ENCODE measurements around the gene MBTD1.
"Not testable (repeated sequence)": the region's sequence is repeated elsewhere in the genome, so short reads cannot be mapped to it uniquely, and the experiment has no call there.

MBTD1 gene

DNA sequence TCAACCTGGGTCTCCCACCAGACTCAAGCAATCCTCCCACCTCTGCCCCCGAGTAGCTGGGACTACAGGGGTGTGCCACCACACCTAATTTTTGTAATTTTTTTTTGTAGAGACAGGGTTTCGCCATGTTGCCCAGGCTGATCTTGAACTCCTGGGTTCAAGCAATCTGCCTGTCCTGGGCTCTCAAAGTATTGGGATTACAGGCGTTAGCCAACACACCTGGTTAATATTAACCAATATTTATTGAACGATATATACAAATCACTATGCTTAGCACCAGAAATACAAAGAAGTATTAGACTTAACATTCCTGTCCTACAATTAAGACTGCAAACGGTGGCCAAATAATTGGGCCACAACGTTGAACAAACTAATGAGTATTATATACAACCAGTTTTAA, 4.2 kb downstream of the MBTD1 start:
- DNase-seq (ENCODE audit: low read depth in 2 of 2) = no peak

DNA sequence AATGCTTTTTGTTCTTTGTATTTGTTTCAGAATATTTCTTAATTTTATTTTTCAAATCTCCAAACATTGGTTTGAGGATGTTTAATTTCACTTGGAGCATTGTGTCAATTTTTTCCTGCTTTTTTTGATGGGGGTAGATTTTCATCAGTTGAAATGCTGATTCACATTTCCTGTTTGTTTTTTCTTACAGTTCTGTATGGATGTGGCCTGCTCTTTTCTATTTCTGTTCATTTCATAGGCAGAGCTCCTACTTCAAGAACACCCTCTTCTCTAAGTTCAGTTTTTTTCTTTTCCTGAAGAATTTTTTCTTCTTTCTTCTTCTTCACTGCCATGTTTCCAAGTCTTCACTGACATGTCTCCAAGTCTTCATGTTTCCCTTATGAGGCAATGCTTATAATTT, 8.8 kb downstream of the MBTD1 start:
- no peak for DNase-seq (ENCODE audit: low read depth in 2 of 2)

DNA sequence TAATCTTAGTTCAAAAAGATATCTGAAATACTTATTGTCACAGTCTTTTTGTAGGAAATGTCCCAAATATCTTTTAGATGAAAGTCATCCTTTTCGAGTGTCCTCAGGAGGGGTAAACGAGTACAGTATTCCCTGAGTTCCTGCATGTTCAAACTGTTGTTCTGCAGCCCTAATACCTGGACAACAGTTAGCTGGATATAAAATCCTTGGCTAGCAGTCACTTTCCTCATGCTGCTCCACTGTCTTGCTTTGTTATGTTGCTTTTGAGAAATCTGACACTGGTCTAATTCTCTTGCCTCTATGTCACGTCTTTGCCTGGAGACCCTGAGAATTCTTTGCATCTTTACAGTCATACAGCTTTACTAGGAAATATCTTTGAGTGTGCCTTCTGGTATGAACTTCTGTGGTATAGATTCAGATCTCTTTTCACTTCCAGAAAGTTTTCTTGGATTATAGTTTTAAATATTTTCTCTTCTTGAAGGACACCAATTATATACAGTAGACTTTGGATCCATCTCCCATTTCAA, 9.5 kb downstream of the MBTD1 start:
- no peak for DNase-seq (ENCODE audit: low read depth in 2 of 2)

DNA sequence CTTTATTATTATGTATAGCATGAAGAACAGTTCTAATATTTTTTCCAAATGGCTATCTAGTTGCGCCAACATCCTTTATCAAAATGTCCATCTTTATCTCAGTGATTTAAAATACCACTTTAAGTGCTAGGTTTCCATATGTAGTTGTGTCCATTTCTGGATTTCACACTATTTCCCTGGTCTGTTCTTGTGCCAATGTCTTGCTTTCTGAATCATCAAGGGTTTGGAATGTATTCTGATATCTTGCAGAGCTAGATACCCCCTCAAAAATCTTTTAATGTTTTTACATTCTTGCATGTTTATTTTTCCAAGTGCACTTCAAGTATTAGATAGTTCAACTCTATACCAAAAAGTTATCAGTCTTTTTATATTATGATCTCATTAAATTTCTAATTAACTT, 14.3 kb downstream of the MBTD1 start:
- no peak for DNase-seq (ENCODE audit: low read depth in 2 of 2)

DNA sequence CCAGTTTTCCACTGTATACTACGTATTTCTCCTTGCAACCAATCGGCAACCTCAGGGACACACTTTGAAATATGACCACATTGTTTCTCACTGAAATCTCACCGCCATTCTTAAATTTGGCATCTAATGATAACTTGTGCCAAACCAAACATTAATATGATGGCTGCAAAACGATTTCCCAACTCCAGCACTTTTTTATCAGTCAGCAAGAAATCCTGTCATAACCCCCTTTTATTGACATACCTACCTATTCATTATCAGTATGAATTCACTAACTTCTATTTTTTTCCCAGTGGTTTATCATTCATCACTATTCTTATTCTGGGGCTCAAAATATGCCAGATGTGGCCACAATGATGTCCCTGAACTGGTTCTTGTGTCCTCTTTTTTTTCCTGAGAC, 15.8 kb downstream of the MBTD1 start:
- no peak for DNase-seq (ENCODE audit: low read depth in 2 of 2)

DNA sequence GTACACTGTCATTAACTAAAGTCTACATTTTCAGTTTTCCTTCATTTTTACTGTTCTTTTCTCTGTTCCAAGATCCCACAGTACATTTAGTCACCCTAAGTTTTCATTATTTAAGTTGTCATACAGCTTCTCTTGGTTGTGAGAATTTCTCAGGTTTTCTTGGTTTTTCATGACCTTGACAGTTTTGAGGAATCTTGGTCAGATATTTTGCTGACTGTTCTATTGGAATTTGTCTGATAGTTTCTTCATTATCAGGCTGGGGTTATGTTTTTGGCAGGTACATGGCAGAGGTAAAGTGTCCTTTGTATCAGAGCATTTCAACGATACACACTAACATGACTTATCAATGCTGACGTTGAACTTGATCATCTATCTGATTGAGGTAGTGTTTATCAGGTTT, 19.6 kb downstream of the MBTD1 start:
- no peak for DNase-seq (ENCODE audit: low read depth in 2 of 2)

DNA sequence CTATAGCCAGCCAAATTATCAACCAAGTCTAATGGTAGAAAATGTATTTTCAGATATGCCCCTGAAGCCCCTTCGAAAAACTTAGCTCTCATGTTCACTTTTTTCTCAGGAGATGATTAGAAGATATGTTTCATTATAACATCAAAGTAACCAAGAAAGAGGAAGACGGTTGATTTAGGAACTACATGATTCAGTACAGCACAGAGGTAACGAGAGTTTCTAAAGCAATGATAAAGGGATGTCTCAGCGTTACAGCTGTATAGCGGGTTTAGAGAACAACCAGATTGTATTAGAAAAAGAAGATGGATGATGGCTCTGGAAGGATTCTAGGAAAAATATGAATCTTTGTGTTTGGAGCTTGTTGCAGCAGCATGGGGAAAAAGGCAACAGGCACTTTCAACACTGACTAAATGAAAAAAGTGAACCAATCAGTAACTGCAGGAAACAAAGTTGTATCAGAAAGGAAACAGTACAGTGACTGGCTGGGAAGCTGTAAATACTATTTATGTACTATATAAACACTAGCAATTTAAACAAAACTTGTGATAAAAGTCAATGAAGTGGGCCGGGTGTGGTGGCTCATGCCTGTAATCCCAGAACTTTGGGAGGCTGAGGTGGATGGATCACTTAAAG, 21.5 kb downstream of the MBTD1 start:
- no peak for DNase-seq (ENCODE audit: low read depth in 2 of 2)

DNA sequence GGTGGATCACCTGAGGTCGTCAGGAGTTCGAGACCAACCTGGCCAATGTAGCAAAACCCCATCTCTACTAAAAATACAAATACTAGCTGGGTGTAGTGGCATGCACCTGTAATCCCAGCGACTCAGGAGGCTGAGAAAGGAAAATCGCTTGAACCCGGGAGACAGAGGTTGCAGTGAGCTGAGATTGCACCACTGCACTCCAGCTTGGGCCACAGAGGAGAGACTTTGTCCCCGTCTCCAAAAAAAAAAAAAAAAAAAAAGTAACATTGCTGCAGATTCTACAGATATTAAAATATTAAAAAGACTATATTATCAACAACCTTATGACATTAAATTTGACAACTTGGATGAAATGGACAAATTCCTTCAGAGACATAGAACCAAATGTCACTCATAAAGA, 25.7 kb downstream of the MBTD1 start:
- no peak for DNase-seq (ENCODE audit: low read depth in 2 of 2)

DNA sequence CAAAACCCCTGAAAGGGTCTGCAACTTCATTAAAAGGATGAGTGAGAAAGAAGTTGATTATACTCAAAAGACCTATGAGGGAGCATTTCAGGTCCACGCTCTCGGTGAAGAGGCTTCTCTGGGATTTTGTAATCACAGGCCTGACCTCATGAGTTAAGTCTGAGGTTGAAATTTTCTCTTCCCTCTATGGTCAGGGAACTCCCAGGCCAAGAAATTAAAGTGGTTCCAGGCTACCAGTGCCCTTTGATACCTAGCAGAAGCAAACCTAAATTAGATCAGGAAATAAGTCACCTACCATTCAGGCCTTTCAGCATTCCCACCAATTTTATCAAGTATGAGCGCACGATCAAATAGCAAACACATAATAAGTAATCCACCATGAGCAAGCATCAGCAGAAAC, 27.9 kb downstream of the MBTD1 start:
- no peak for DNase-seq (ENCODE audit: low read depth in 2 of 2)

DNA sequence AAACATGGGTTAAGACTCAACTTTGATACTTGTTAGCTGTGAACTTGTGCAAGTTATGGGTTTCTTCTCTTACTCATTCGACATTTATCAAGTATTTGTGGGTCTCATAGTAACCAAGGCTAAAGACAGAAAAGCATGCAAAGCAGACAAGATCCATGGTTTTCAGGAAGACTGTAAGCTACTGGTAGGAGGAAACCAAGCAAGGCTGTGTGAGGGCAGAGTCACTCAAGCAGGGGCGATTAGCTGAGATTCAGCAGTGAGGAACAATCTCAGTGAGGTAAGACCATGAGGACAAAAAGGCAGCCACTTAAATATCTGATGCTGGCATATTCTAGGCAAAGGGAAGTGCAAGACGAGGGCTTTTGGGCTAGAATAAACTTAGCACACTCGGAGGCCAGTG, 29.5 kb downstream of the MBTD1 start:
- no peak for DNase-seq (ENCODE audit: low read depth in 2 of 2)

DNA sequence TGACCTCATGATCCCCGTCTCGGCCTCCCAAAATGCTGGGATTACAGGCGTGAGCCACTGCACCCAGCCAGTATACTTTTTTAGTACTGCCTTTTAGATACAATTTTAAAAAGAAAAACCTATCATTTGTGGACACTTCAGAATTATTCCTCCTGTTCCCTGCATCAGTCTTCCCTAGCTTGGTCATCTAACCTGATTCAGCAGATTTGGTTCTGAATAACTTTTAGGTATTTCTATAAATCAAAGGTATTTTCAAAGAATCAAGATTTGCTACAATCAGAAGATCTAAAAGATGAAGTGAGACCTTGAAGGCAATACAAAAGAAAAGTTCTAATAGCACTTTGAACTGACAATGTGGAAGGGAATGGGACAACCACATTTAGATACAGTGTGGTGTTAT, 30.0 kb downstream of the MBTD1 start:
- no peak for DNase-seq (ENCODE audit: low read depth in 2 of 2)

DNA sequence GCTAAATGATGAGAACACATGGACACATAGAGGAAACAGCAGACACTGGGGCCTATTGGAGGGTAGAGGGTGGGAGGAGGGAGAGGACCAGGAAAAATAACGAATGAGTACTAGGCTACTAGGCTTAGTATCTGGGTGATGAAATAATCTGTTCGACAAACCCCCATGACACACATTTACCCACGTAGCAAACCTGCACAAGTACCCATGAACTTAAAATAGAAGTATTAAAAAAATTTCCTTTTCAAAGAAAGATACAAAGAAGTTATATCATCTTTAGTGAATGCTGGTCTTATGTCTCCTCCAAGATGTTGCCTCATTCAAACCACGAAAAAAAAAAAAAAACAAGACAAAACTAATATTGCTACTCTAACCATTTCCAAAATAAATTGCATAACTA, 31.7 kb downstream of the MBTD1 start:
- no peak for DNase-seq (ENCODE audit: low read depth in 2 of 2)

DNA sequence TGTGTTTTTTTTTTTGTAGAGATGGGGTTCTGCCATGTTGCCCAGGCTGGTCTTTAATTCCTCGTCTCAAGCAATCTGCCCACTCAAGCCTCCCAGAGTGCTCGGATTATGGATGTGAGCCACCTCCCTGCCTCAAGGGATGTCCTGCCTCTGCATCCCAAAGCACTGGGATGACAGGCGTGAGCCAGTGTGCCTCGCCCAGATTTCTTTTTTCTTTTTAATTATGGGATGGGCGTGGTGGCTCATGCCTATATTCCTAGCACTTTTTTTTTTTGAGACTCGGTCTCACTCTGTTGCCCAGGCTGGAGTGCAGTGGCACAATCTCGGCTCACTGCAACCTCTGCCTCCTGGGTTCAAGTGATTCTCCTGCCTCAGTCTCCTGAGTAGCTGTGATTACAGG, 34.3 kb downstream of the MBTD1 start:
- DNase-seq (ENCODE audit: low read depth in 2 of 2) = not testable (repeated sequence)

DNA sequence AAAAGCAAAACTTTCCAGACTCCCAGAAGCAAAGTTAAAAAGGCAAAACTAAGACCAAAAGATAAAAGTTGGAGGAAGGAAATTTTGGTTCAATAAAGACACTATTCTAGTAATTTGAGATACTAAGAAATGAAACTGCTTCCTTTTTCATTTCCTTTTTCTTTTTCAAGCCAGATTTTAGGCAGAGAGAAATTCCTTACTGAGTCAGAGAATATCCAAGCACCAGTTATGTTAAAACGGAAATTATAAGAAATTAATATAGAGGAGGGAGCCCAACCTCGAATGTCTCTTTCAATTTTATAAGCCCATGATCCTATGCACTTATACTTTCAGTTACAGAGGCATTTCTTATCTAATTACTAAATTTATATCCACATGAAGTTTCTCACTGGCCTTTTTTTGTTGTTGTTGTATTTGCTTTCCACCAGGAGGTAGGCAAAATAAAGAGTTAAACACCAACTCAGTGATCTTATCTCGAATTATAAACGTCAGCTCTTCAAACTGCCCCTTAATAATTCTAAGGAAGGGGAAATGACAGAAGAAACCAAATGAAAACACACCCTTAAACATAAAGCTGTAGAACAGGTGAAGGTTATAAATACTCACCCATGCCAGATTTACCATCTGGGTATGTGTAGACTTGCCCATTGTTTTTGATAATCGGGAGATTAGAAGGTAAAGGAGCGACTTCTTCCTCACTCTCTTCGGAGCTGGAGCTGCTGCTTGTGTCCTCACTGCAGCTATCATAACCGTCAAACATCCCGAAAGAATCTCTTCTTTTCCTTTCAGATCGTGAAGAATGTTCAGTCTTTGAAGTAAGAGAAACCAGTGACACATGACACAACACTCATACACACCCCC, 35.2 kb downstream of the MBTD1 start:
- no peak for DNase-seq (ENCODE audit: low read depth in 2 of 2)

DNA sequence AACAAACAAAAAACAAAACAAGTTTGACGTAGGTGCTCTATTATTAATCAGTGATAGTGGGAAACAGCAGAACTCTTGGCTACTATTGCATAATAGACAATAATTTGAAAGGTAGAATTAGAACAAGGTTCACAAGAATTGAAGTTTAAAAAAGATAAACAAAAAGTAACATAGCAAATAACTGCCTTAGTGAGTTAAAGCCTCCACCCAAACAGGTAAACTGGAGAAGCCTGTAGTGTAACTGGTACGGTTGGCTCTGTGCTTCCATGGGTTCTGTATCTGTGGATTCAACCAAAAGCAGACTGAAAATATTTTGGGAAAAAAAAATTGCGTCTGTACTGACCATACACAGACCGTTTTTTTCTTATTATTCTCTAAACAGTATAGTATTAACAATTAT, 38.5 kb downstream of the MBTD1 start:
- no peak for DNase-seq (ENCODE audit: low read depth in 2 of 2)

DNA sequence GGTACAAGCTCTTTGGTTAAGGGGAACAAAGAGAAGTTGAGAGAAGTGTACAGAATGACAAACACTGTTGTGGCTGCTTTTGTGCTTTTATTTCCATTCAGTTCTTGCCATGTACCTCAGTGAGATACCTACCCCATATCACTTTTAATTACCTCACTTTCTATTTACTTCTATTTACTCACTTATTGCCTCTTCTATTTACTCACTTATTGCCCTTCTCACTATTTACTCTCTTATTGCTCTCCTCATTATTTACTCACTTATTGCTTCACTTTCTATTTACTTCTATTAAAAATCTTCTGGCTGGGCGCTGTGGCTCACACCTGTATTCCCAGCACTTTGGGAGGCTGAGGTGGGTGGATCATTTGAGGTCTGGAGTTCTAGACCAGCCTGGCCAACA, 41.9 kb downstream of the MBTD1 start:
- DNase-seq (ENCODE audit: low read depth in 2 of 2) = no peak

DNA sequence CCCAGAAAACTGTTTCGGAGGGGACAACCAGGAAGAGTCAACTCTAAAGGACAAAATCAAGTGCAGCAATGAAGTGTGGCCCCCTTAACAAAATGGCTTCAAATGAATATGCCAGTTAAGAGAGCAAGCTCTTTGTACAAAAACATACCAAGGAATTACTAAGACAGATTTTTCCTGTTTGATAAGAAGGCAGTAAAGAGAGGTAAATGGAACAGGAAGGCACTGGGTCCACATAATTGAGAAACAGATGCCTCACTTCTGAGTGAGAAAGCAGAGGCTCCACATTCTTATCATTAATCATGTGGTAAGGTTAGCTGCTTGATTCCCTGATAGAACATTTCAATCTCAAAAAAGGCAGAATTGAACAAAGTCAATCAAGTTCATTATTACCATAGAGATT, 44.9 kb downstream of the MBTD1 start:
- no peak for DNase-seq (ENCODE audit: low read depth in 2 of 2)

DNA sequence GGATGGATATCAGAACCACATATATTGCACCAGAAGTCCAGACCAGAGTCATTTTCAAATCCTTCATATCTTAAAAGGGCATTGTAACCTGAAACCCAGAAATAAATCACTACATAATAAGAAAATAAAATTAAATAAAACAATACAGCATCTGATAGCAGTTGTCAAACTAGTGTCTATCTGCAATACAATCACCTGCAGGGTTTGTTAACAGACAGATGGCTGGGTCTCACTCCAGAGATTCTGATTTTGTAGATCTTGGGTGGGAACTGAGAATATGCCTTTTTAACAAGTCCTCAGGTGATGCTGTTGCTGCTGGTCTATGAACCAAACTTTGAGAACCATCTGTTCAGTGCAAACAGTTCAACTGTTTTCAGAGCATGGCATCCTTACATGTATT, 56.0 kb downstream of the MBTD1 start:
- no peak for DNase-seq (ENCODE audit: low read depth in 2 of 2)

DNA sequence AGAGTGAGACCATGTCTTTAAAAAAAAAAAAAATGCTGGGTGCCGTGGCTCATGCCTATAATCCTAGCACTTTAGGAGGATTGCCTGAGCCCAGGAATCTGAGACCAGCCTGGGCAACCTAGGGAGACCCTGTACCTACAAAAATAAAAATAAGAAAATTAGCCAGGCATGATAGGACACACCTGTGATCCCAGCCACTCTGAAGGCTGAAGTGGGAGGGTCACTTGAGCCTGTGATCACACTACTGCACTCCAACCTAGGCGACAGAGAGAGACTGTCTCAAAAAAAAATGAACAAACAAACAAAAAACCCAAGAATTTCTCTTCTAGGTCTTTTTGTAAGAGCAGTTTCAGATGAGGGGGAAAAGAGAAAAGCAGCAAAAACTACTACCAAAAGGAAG, 59.0 kb downstream of the MBTD1 start:
- DNase-seq (ENCODE audit: low read depth in 2 of 2) = no peak

DNA sequence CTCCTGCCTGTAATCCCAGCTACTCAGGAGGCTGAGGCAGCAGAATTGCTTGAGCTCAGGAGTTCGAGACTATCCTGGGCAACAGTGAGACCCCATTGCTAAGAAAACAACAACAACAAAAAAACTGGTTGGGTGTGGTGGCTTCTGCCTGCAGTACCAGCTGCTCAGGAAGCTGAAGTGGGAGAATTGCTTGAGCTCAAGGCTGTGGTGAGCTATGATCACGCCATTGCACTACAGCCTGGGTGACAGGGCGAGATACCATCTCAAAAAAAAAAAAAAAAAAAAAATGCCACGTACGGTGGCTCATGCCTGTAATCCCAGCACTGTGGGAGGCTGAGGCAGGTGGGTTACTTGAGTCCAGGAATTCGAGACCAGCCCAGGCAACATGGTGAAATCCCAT, 59.6 kb downstream of the MBTD1 start:
- no peak for DNase-seq (ENCODE audit: low read depth in 2 of 2)

DNA sequence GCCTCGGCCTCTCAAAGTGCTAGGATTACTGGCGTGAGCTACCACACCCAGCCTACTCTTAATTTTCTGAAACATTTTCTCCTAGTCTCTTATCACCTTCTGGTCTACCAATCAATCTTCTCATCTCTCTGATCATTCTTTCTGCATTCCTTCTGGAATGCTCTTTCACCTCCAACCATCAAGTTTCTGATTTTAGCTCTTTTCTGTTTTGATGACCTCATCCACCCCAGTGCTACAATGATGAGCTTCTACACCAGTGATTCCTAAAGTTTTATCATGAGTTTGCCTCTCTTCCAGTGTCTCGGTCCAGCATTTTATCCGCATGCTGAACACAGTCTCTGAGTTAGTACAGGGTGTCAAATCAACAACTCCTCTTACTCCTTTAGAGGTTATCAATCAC, 62.1 kb downstream of the MBTD1 start:
- no peak for DNase-seq (ENCODE audit: low read depth in 2 of 2)

DNA sequence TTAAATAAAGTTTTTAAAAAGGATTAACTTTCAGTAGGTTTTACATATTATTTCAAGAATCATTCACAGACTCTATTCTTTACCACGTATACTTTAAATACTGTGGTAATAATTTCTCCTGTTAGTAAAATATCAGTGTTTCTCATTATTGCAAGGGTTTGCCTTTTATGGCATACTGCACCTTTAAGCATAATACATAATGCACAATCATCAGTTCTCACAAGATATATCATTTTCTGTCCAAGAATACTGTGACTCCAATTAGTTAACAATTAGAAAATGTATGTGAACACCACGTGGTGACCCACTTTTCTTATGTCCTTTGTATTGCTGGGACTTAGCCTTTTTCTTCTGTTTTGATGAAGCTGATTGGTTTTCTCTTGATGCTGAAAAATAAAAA, 68.0 kb downstream of the MBTD1 start:
- no peak for DNase-seq (ENCODE audit: low read depth in 2 of 2)

DNA sequence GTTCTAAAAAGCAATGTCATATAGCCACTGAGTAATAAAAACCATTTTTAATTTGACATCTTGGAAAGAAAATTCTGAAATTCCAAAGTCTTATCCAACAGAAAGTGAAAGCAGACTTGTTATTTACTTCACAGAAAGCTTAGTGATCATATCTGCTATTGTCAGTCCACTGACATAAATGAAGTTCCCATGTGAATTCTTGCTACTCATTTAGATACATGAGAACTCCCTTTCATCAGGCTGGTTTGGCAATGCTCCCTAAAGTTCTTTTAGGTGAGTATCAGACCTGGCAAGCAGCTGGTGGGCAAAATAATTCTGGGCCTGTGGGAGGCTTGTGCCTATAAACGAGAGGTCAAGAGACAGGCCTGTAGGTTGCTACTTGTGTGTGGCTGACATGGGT, 70.2 kb downstream of the MBTD1 start:
- no peak for DNase-seq (ENCODE audit: low read depth in 2 of 2)

Measured in activated CD8-positive, alpha-beta memory T cell treated with anti-CD3 and anti-CD28 coated beads for 4 hours (primary cell).